Neural crest cell (in vitro differentiated cells): Measurements from ENCODE around the gene CYLC2. TPM values are rescaled to one million over a fixed set of nuclear protein-coding genes. Genes with fewer than 3 reads are reported as not detected.

Experiments
- DNase-seq: peaks from one replicate; pipeline ENCODE4 v3.0.0; 2021; ENCODE audit warnings: low read depth, mixed read lengths, low spot score
- H3K27ac Mint-ChIP-seq: one replicate; pipeline ENCODE4 v1.8.0; 2021; ENCODE audit warnings: mild to moderate bottlenecking, mixed read lengths; ENCODE audit not compliant: unreplicated experiment
- H3K27me3 Mint-ChIP-seq: 2 replicates; pipeline ENCODE4 v1.8.0; 2021; ENCODE audit warnings: low read depth, mild to moderate bottlenecking, mixed read lengths
- H3K36me3 Mint-ChIP-seq: 2 replicates; pipeline ENCODE4 v1.8.0; 2021; ENCODE audit warnings: low read depth, mild to moderate bottlenecking, mixed read lengths
- H3K4me1 Mint-ChIP-seq: 2 replicates; pipeline ENCODE4 v1.8.0; 2021; ENCODE audit warnings: mixed read lengths
- H3K4me3 Mint-ChIP-seq: one replicate; pipeline ENCODE4 v1.8.0; 2021; ENCODE audit warnings: mild to moderate bottlenecking, mixed read lengths
- H3K9me3 Mint-ChIP-seq: 2 replicates; pipeline ENCODE4 v1.8.0; 2021; ENCODE audit warnings: mixed read lengths
- CTCF ChIP-seq: fragments of 200-600 bp; sonication (generic); conservative IDR thresholded peaks from 2 replicates; pipeline ENCODE4 v1.5.0; 2021; ENCODE audit warnings: antibody characterized with exemption, mild to moderate bottlenecking
- total RNA-seq: library from RNA; stranded (reverse); gene quantifications from 2 replicates; pipeline ENCODE4 v1.2.1, GENCODE V29; 2021

Gene CYLC2
- total RNA-seq, 1 donor from 2014 or later, result not detected

GRCh38 chr9:103014242-103014641 is 19.1 kb downstream of the CYLC2 start:
- Mint-ChIP-seq H3K9me3 (peaks cover 5% of the 10 kb centered on the region), H3K36me3 (no peaks in the 10 kb centered on the region), H3K27ac (no peak overlapping the region), H3K4me1 (no peaks in the 10 kb centered on the region), H3K27me3 (no peaks in the 10 kb centered on the region), H3K4me3 (no peak overlapping the region)
- DNase-seq, result no peak
- no peak for TF ChIP-seq CTCF

- Mint-ChIP-seq H3K27me3 (peaks cover 6% of the 10 kb centered on the region), H3K4me1 (no peaks in the 10 kb centered on the region), H3K9me3 (peaks cover 6% of the 10 kb centered on the region), H3K27ac (no peak overlapping the region), H3K4me3 (no peak overlapping the region), H3K36me3 (no peaks in the 10 kb centered on the region)
- no peak for TF ChIP-seq CTCF
- DNase-seq, result no peak
Observed at GRCh38 chr9:103025796-103026195, 30.7 kb downstream of the CYLC2 start.

- DNase-seq, result no peak
- Mint-ChIP-seq H3K27ac (no peak overlapping the region), H3K27me3 (no peaks in the 10 kb centered on the region), H3K4me3 (no peak overlapping the region), H3K36me3 (no peaks in the 10 kb centered on the region), H3K4me1 (no peaks in the 10 kb centered on the region), H3K9me3 (no peaks in the 10 kb centered on the region)
- no peak for TF ChIP-seq CTCF
Observed at GRCh38 chr9:103037508-103038477, 42.7 kb downstream of the CYLC2 start.

GRCh38 chr9:103041961-103042360 is 46.8 kb downstream of the CYLC2 start:
- no peak for DNase-seq
- no peaks in the 10 kb centered on the region for H3K27me3 Mint-ChIP-seq
- no peaks in the 10 kb centered on the region for H3K9me3 Mint-ChIP-seq
- H3K4me3 Mint-ChIP-seq, result no peak overlapping the region
- TF ChIP-seq CTCF, result no peak
- H3K4me1 Mint-ChIP-seq, result no peaks in the 10 kb centered on the region
- no peaks in the 10 kb centered on the region for H3K36me3 Mint-ChIP-seq
- no peak overlapping the region for H3K27ac Mint-ChIP-seq
